ENCODE results near the gene ICAM2. TPM values are rescaled to one million over a fixed set of nuclear protein-coding genes. Genes with fewer than 3 reads are reported as not detected.

ICAM2 gene
- total RNA-seq, 1 donor from 2014 or later: 212 TPM

DNA sequence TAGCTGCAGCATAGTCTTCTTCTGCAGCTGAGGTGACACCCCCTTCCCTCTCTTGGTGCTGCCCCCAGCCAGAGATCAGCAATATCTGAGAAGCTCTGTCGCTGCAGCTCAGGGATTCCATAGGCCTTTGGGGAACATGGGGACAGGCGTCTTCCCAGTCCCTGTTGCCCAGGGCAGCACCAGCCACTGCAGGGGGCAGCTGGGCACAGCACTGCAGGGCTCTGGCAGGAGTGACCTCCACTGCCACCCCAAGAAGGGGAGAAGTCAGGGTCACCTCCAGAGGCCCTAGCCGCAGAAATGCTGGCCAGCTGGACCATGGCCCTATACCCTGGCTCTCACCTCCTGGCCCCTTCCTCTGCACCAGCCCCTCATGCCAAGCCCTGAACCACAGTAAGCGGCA lies 64.6 kb downstream of the ICAM2 start:
- DNase-seq (ENCODE audit: low spot score in 2 of 2): no peak
- no peaks in the 10 kb centered on the region for H3K27me3 ChIP-seq
- intact Hi-C loops (cut with DNase I): no loop called here
- no peak overlapping the region for H3K27ac ChIP-seq
- H3K4me3 ChIP-seq: no peak overlapping the region
- no peaks in the 10 kb centered on the region for H3K4me1 ChIP-seq
- H3K9me3 ChIP-seq: no peaks in the 10 kb centered on the region
- TF ChIP-seq, protein P1, sequence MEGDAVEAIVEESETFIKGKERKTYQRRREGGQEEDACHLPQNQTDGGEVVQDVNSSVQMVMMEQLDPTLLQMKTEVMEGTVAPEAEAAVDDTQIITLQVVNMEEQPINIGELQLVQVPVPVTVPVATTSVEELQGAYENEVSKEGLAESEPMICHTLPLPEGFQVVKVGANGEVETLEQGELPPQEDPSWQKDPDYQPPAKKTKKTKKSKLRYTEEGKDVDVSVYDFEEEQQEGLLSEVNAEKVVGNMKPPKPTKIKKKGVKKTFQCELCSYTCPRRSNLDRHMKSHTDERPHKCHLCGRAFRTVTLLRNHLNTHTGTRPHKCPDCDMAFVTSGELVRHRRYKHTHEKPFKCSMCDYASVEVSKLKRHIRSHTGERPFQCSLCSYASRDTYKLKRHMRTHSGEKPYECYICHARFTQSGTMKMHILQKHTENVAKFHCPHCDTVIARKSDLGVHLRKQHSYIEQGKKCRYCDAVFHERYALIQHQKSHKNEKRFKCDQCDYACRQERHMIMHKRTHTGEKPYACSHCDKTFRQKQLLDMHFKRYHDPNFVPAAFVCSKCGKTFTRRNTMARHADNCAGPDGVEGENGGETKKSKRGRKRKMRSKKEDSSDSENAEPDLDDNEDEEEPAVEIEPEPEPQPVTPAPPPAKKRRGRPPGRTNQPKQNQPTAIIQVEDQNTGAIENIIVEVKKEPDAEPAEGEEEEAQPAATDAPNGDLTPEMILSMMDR (IDR thresholded peaks at IDR 0.05): no peak
- H3K36me3 ChIP-seq: no peaks in the 10 kb centered on the region

DNA sequence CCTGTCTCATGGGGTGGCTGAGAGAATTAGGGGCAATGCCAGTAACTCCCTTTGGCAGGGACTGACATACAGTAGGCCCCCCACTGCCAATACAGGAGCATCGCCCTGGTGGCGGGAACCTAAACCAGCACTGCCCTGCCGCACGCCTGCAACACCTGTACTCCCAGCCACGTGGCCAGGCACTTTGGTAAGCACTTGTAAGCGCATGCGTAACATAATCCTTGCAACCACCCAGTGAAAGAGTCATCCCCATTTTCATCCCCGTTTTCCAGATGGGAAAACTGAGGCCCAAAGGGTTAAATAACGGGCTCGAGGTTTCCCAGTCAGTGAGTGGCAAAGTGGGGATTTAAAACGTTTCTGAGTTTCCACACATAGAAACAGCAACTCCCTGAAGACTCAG lies 65.2 kb downstream of the ICAM2 start:
- TF ChIP-seq, protein P1 (IDR thresholded peaks at IDR 0.05): no peak
- Histone ChIP-seq H3K9me3 (no peaks in the 10 kb centered on the region), H3K4me1 (no peaks in the 10 kb centered on the region), H3K27me3 (no peaks in the 10 kb centered on the region), H3K4me3 (no peak overlapping the region), H3K36me3 (no peaks in the 10 kb centered on the region), H3K27ac (no peak overlapping the region)
- intact Hi-C loops (cut with DNase I): no loop called here
- DNase-seq (ENCODE audit: low spot score in 2 of 2): no peak

- Histone ChIP-seq H3K4me3 (no peak overlapping the region), H3K4me1 (no peaks in the 10 kb centered on the region), H3K9me3 (no peaks in the 10 kb centered on the region), H3K27ac (no peak overlapping the region), H3K27me3 (no peaks in the 10 kb centered on the region), H3K36me3 (no peaks in the 10 kb centered on the region)
- TF ChIP-seq, protein P1 (IDR thresholded peaks at IDR 0.05): no peak
- intact Hi-C loops (cut with DNase I): no loop called here
- DNase-seq (ENCODE audit: low spot score in 2 of 2): no peak
Observed at GRCh38 chr17:63954402-63955063, 65.9 kb downstream of the ICAM2 start.

Other genes with a start within 250 kb of the ICAM2 start
- 76.2 TPM for gene CCDC47, start 247.0 kb downstream of the ICAM2 start, total RNA-seq
- 37.5 TPM for gene DDX42, start 246.5 kb downstream of the ICAM2 start, total RNA-seq
- gene PSMC5, start 193.2 kb downstream of the ICAM2 start, total RNA-seq: 83.7 TPM
- gene FTSJ3, start 193.0 kb downstream of the ICAM2 start, total RNA-seq: 18.2 TPM
- gene SMARCD2, start 177.9 kb downstream of the ICAM2 start, total RNA-seq: 78.0 TPM
- gene CSH2, start 147.0 kb downstream of the ICAM2 start, total RNA-seq: not detected
- not detected for gene GH2, start 138.7 kb downstream of the ICAM2 start, total RNA-seq
- gene CSH1, start 124.1 kb downstream of the ICAM2 start, total RNA-seq: not detected
- not detected for gene CSHL1, start 109.4 kb downstream of the ICAM2 start, total RNA-seq
- not detected for gene GH1, start 101.8 kb downstream of the ICAM2 start, total RNA-seq
- not detected for gene CD79B, start 88.3 kb downstream of the ICAM2 start, total RNA-seq
- 1.3 TPM for gene SCN4A, start 47.7 kb downstream of the ICAM2 start, total RNA-seq
- 1.5 TPM for gene PRR29, start 22.3 kb downstream of the ICAM2 start, total RNA-seq
- 26.5 TPM for gene ERN1, start 109.5 kb upstream of the ICAM2 start, total RNA-seq
- gene TEX2, start 242.6 kb upstream of the ICAM2 start, total RNA-seq: 94.6 TPM